ENCODE measurements around the gene LRRN1. TPM values are rescaled to one million over a fixed set of nuclear protein-coding genes. Genes with fewer than 3 reads are reported as not detected.

LRRN1 gene
- total RNA-seq, 4 donors from 2014 or later, result 0.63 to 8.5 (median 4.6) TPM

DNA sequence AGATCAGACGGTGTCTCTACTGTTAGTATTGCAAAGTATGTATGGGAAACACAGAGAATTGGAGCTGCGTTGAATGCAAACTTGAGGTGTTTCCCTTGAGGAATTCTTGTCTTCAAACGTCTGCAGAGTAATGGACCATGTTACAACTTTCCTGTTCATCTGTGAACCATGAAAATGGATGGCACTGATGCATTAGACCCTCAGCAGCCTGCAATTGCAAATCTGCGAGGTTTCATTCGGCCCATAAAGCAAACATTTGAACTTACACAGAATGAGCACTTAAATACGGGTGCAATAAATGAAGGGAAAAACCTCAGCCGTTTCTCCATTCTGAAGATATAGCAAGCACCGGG, 49.7 kb downstream of the LRRN1 start:
- intact Hi-C loops (cut with DNase I; ENCODE audit: low total_unique reads), result no loop called here
- WGBS, 2 donors, result 61 to 65% methylated on average over 8 of the region's 8 CpGs
- TF ChIP-seq, protein P1, sequence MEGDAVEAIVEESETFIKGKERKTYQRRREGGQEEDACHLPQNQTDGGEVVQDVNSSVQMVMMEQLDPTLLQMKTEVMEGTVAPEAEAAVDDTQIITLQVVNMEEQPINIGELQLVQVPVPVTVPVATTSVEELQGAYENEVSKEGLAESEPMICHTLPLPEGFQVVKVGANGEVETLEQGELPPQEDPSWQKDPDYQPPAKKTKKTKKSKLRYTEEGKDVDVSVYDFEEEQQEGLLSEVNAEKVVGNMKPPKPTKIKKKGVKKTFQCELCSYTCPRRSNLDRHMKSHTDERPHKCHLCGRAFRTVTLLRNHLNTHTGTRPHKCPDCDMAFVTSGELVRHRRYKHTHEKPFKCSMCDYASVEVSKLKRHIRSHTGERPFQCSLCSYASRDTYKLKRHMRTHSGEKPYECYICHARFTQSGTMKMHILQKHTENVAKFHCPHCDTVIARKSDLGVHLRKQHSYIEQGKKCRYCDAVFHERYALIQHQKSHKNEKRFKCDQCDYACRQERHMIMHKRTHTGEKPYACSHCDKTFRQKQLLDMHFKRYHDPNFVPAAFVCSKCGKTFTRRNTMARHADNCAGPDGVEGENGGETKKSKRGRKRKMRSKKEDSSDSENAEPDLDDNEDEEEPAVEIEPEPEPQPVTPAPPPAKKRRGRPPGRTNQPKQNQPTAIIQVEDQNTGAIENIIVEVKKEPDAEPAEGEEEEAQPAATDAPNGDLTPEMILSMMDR (IDR thresholded peaks at IDR 0.05), result no peak
- TF ChIP-seq POLR2A (IDR thresholded peaks at IDR 0.05), result no peak
- DNase-seq (ENCODE audit: low spot score in 2 of 2), result no peak
- no peak overlapping the region for H3K4me3 ChIP-seq (ENCODE audit: low read depth, poor library complexity, severe bottlenecking)

- 91 to 94% methylated on average over 4 of the region's 4 CpGs for WGBS, 2 donors
- intact Hi-C loops (cut with DNase I; ENCODE audit: low total_unique reads), result no loop called here
- DNase-seq (ENCODE audit: low spot score in 2 of 2), result no peak
Measured at GRCh38 chr3:3851621-3852323, 52.5 kb downstream of the LRRN1 start.

DNA sequence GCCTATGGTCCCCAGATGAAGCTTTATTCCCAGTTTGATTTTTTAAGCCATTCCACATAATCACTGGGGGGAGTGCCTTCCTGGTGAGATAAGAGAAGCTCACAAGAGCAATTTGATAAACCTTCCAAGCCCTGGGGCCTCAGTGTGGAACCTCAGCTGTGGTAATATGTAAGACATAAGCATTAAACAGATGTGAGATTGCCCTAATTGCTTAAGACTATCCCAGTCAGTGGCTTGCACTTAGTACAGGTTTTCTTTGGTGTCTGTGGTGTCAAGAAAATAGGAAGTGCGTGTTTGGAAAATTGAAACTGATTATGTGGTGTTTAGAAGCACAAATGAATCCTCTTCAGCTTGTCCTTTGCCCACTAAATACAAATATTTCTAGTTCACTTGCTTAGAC, 54.3 kb downstream of the LRRN1 start:
- H3K4me3 ChIP-seq (ENCODE audit: low read depth, poor library complexity, severe bottlenecking), result no peak overlapping the region
- no peak for DNase-seq (ENCODE audit: low spot score in 2 of 2)
- TF ChIP-seq, protein P1 (IDR thresholded peaks at IDR 0.05), result no peak
- TF ChIP-seq POLR2A (IDR thresholded peaks at IDR 0.05), result no peak
- 93% methylated on average over 1 of the region's 1 CpG for WGBS, 2 donors
- intact Hi-C loops (cut with DNase I; ENCODE audit: low total_unique reads), result no loop called here

More at GRCh38 chr3:3851621-3852323, 52.5 kb downstream of the LRRN1 start:
- no peak for TF ChIP-seq POLR2A (IDR thresholded peaks at IDR 0.05)
- TF ChIP-seq, protein P1 (IDR thresholded peaks at IDR 0.05), result no peak
- no peak overlapping the region for H3K4me3 ChIP-seq (ENCODE audit: low read depth, poor library complexity, severe bottlenecking)

- DNase-seq (ENCODE audit: low spot score in 2 of 2), result no peak
- intact Hi-C loops (cut with DNase I; ENCODE audit: low total_unique reads), result no loop called here
- TF ChIP-seq, protein P1 (IDR thresholded peaks at IDR 0.05), result no peak
- TF ChIP-seq POLR2A (IDR thresholded peaks at IDR 0.05), result no peak
- H3K4me3 ChIP-seq (ENCODE audit: low read depth, poor library complexity, severe bottlenecking), result no peak overlapping the region
Measured at GRCh38 chr3:3855056-3855455, 55.8 kb downstream of the LRRN1 start.

DNA sequence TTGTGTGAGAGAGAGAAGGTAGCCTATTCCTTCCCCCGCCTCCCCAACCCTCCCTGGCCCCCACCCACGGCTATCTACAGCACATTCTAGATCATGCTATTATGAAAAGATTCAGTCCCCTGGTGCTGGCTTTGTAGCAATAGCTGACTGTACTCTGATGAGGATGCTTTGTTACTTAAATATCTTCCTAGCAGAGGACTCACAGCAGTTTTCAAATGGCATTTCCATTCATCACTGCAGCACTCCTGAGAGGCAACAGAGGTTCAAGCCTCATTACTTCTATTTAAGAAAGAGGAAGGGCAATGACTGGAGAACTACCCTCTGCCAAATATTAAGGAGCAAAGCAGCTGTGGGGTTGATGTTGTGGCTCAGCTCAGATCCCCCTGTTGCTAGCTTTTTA, 61.0 kb downstream of the LRRN1 start:
- 64 to 84% methylated on average over 2 of the region's 2 CpGs for WGBS, 2 donors
- H3K4me3 ChIP-seq (ENCODE audit: low read depth, poor library complexity, severe bottlenecking), result no peak overlapping the region
- TF ChIP-seq, protein P1 (IDR thresholded peaks at IDR 0.05), result no peak
- no peak for TF ChIP-seq POLR2A (IDR thresholded peaks at IDR 0.05)
- intact Hi-C loops (cut with DNase I; ENCODE audit: low total_unique reads), result no loop called here
- no peak for DNase-seq (ENCODE audit: low spot score in 2 of 2)

DNA sequence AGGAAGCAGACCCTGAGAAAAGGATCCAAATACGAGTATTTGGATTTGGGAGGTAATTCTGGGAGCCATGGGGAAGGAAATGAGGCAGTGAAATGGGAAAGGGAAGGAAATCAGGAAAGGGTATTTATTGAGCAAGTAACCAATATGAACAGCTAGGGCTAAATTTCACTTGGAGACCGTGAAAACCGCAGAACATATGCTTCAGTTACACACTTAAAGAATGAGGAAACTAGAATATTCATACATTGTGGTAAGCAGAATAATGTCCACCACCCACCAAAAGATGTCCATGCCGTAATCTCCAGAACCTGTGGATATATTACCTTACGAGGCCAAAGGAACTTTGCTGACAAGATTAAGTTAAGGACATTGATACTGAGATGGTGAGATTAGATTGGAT, 63.3 kb downstream of the LRRN1 start:
- intact Hi-C loops (cut with DNase I; ENCODE audit: low total_unique reads), result no loop called here
- WGBS, 2 donors, result 93 to 94% methylated on average over 5 of the region's 5 CpGs
- TF ChIP-seq POLR2A (IDR thresholded peaks at IDR 0.05), result no peak
- TF ChIP-seq, protein P1 (IDR thresholded peaks at IDR 0.05), result no peak
- H3K4me3 ChIP-seq (ENCODE audit: low read depth, poor library complexity, severe bottlenecking), result no peak overlapping the region
- no peak for DNase-seq (ENCODE audit: low spot score in 2 of 2)

Data from lower leg skin (tissue), 4 donors.